ENCODE data around the gene THEM4.
A peak's percentile ranks its signal among the peaks of the same experiment; 100 is the strongest.
"Not testable (repeated sequence)": the region's sequence is repeated elsewhere in the genome, so short reads cannot be mapped to it uniquely, and the experiment has no call there.

The THEM4 gene

DNA sequence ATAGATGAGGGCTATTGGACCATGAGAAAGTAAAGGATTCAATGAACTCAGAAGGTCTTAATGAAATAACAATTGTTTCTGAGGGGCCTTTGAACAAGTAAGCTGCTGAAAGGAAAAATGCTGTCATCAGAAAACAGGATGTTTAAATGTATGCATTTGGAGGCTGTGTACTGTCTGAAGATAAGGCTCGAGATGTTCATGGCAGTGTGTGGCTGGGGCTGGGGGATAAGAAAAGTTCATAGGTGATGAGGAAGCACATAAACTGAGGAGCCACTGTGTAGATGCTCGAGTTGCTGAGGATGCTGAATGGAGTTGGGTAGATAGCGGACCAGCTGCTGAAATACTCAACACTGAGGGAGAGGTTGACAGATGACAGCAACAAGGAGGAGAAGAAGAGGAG lies 17.8 kb downstream of the THEM4 start:
- TF ChIP-seq, protein P1, sequence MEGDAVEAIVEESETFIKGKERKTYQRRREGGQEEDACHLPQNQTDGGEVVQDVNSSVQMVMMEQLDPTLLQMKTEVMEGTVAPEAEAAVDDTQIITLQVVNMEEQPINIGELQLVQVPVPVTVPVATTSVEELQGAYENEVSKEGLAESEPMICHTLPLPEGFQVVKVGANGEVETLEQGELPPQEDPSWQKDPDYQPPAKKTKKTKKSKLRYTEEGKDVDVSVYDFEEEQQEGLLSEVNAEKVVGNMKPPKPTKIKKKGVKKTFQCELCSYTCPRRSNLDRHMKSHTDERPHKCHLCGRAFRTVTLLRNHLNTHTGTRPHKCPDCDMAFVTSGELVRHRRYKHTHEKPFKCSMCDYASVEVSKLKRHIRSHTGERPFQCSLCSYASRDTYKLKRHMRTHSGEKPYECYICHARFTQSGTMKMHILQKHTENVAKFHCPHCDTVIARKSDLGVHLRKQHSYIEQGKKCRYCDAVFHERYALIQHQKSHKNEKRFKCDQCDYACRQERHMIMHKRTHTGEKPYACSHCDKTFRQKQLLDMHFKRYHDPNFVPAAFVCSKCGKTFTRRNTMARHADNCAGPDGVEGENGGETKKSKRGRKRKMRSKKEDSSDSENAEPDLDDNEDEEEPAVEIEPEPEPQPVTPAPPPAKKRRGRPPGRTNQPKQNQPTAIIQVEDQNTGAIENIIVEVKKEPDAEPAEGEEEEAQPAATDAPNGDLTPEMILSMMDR (IDR thresholded peaks at IDR 0.05; ENCODE audit: low read depth, low read length, missing control alignments) = no peak
- no peak overlapping the region for H3K4me3 ChIP-seq (replicated peaks; ENCODE audit: low read depth, low read length)
- no peak for DNase-seq (ENCODE audit: extremely low read depth, low read depth)

DNA sequence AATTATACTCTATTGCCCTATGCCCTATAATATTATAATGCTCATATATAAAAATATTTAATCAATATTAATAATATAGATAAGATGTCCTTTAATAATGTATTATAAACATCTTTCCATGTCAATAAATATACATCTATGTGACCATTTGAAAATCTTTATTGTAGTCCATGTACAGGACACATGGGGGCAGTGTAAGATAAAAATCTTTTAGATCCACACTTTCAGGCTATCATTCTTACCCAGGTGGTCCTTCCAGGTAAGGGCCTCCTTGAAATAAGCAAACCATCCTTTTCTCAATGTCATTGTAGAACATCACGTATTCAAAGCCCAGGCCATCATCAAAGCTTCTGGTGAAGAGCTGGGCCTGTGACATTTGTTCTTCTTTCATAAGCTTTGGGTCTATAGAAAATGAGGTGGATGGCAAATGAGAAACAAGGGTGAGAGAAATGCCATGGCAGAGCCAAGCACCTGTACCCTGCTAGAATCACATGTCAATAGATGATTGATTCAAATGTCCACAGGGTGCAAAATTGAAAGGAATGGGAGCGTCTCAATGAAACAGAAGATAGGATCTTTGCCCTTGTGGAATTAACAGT lies 20.2 kb downstream of the THEM4 start:
- TF ChIP-seq, protein P1 (IDR thresholded peaks at IDR 0.05; ENCODE audit: low read depth, low read length, missing control alignments) = peak; percentile 5

DNA sequence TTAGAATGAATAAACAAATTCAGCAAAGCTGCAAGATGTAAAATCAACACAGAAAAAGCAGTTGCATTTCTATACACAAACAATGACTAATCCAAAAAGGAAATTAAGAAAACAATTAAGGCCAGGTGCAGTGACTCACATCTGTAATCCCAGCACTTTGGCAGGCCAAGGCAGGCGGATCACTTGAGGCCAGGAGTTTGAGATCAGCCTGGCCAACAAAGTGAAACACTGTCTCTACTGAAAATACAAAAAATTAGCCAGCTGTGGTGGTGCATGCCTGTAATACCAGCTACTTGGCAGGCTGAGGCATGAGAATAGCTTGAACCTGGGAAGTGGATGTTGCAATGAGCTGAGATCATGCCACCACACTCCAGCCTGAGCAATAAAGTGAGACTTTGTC lies 22.3 kb downstream of the THEM4 start:
- TF ChIP-seq, protein P1 (IDR thresholded peaks at IDR 0.05; ENCODE audit: low read depth, low read length, missing control alignments) = no peak
- H3K4me3 ChIP-seq (replicated peaks; ENCODE audit: low read depth, low read length) = no peak overlapping the region
- DNase-seq (ENCODE audit: extremely low read depth, low read depth) = no peak

More for the DNA sequence above, 20.2 kb downstream of the THEM4 start:
- no peak overlapping the region for H3K4me3 ChIP-seq (replicated peaks; ENCODE audit: low read depth, low read length)
- DNase-seq (ENCODE audit: extremely low read depth, low read depth) = no peak

DNA sequence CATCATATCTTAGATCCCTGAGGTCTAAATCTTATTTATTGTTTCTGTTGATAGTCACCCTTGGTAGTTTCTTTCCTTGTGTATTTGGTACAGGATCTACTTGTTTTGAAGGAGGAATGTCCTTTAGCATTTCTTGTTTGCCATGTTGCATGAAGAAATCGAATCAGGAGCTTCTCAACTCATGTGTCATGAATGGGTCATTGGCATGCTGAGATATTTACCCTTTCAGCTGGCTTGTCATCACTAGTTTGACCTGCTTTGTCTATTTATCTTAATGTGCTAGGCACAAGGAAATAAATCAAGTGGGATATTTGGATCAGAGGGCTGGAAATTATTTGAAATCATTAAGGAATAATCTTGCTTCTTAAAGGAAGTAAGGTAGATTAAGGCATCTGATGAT lies 23.8 kb downstream of the THEM4 start:
- DNase-seq (ENCODE audit: extremely low read depth, low read depth) = no peak
- TF ChIP-seq, protein P1 (IDR thresholded peaks at IDR 0.05; ENCODE audit: low read depth, low read length, missing control alignments) = no peak
- H3K4me3 ChIP-seq (replicated peaks; ENCODE audit: low read depth, low read length) = no peak overlapping the region

DNA sequence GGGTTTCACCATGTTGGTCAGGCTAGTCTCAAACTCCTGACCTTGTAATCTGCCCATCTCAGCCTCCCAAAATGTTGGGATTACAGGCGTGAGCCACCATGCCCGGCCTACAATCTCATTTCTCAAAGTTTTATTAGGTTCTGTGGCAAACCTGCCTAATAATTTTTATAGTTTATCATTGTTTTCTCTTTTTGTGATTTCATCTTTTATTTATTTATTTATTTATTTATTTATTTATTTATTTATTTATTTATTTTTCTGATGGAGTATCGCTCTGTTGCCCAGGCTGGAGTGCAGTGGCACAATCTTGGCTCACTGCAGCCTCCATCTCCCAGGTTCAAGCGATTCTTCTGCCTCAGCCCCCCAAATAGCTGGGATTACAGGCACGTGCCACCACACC lies 24.4 kb downstream of the THEM4 start:
- H3K4me3 ChIP-seq (replicated peaks; ENCODE audit: low read depth, low read length); DNase-seq (ENCODE audit: extremely low read depth, low read depth): not testable (repeated sequence)

DNA sequence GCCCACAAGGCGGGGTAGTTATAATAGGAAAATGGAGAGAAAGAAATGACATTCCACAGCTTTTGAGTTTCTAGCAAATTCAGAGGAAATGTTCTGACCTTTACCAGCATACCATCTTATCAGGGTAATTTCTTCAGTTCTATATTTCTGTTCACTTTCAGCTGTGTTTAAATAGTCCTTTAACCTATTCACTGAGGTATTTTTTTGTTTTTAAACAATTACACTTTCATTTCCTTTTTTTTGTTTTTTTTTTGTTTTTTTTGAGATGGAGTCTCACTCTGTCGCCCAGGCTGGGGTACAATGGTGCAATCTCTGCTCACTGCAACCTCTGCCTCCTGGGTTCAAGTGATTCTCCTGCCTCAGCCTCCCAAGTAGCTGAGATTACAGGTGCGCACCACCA lies 24.9 kb downstream of the THEM4 start:
- DNase-seq (ENCODE audit: extremely low read depth, low read depth); H3K4me3 ChIP-seq (replicated peaks; ENCODE audit: low read depth, low read length): not testable (repeated sequence)

DNA sequence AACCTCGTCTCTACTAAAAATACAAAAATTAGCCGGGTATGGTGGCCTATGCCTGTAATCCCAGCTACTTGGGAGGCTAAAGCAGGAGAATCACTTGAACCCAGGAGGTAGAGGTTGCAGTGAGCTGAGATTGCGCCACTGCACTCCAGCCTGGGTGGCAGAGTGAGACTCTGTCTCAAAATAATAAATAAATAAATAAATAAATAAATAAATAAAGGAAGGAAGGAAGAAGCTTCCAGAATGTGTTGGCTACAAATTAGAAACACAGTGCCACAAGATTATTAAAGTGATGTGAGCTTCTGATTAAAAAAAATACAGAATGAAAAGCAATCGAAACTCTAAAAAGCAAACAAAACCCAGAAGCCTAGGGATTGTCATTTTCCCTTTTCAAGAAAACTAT lies 25.4 kb downstream of the THEM4 start:
- not testable (repeated sequence) for H3K4me3 ChIP-seq (replicated peaks; ENCODE audit: low read depth, low read length); DNase-seq (ENCODE audit: extremely low read depth, low read depth)

DNA sequence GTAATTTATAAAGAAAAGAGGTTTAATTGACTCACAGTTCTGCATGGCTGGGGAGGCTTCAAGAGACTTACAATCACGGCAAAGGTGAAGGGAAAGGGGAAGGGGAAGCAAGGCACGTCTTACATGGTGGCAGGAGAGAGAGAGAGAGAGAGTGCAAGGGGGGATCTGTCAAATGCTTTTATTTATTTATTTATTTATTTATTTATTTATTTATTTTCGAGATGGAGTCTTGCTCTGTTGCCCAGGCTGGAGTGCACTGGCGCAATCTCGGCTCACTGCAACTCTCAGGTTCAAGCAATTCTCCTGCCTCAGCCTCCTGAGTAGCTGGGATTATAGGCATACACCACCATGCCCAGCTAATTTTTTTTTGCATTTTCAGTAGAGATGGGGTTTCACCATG lies 26.4 kb downstream of the THEM4 start:
- not testable (repeated sequence) for DNase-seq (ENCODE audit: extremely low read depth, low read depth); H3K4me3 ChIP-seq (replicated peaks; ENCODE audit: low read depth, low read length)

DNA sequence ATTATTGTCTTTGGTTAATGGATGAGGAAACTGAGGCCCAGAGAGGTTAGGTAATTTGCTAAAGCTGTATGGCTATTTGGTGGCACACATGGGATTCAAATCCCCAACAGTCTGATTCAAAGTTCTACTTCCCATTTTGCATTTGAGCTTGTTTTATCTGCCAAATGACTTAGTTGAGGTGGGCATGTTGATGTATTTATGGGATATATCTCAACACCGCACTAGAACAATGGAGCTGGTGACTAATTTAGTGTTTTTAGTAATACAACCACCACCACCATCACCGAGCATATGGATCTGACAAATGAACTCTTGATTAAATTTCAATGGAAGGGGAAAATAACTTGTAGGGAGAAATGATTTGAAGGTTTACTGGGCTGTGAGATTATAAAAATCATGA lies 26.8 kb downstream of the THEM4 start:
- no peak overlapping the region for H3K4me3 ChIP-seq (replicated peaks; ENCODE audit: low read depth, low read length)
- TF ChIP-seq, protein P1 (IDR thresholded peaks at IDR 0.05; ENCODE audit: low read depth, low read length, missing control alignments) = no peak
- no peak for DNase-seq (ENCODE audit: extremely low read depth, low read depth)

All from HFF-Myc (cell line).